GM12873 (cell line): Measurements from ENCODE around the gene ADISSP.

Source experiments
- CTCF ChIP-seq: IDR thresholded peaks from 2 replicates; pipeline ENCODE4 v1.5.1; 2012; ENCODE audit warnings: low read depth, mild to moderate bottlenecking, moderate library complexity, low read length, control low read depth; ENCODE audit not compliant: insufficient read depth; ENCODE audit errors: missing control alignments

ADISSP gene

GRCh38 chr20:3734111-3734843, 33.3 kb downstream of the ADISSP start:
- TF ChIP-seq CTCF: no peak

- TF ChIP-seq CTCF: no peak
Measured at GRCh38 chr20:3733119-3733995, 34.2 kb downstream of the ADISSP start.

- no peak for TF ChIP-seq CTCF
Measured at GRCh38 chr20:3732327-3733118, 35.0 kb downstream of the ADISSP start, which contains the start of gene HSPA12B. TSS of gene HSPA12B (plus strand) at chr20:3732685. CDS start at chr20:3738675, 5,990 bp downstream.

- no peak for TF ChIP-seq CTCF
Measured at GRCh38 chr20:3731944-3732326, 35.6 kb downstream of the ADISSP start.

GRCh38 chr20:3730803-3731672, 36.5 kb downstream of the ADISSP start:
- TF ChIP-seq CTCF: no peak

GRCh38 chr20:3729811-3730540, 37.6 kb downstream of the ADISSP start:
- no peak for TF ChIP-seq CTCF
